ENCODE data around the gene PRIMA1. TPM values are rescaled to one million over a fixed set of nuclear protein-coding genes. Genes with fewer than 3 reads are reported as not detected.
A peak's percentile ranks its signal among the peaks of the same experiment; 100 is the strongest.

Gene PRIMA1
- total RNA-seq, 1 experiment from 2014 or later = not detected

DNA sequence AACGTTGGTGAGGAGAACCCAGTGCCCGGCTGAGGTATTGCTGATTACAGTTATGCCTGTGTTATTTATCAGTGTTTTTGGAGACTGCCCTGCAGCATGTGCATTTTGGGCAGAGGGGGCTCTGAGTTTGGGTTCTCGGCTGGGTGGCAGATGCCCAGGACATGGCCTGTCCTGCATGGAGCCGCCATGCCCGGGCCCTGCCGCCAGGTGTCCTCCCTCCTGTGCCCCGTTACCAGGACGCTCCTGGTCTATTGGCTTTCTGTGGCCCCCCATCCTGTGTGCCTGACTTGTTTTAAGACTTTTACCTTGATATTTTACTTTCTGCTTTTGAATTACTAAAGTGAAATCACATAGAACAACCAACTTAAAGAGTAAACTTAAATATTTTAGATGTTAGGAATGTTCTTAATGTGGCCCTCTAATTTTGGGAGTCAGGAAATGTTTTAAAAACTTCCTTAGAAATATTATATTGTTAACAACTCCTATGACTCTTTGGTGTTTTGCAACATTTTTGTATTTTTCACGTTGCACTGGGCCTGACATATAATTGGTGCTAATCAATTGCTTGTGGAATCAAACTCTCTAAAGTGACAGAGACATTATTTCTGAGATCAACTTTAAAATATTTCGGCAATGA, 51.8 kb downstream of the PRIMA1 start:
- H3K27me3 Mint-ChIP-seq (ENCODE audit: unreplicated experiment) = peaks cover 80% of the 10 kb centered on the region
- CTCF ChIA-PET = no interaction called here
- no TSS peak for BruUV-seq (replicated peaks)
- no peak overlapping the region for H3K27ac Mint-ChIP-seq (ENCODE audit: unreplicated experiment)
- H3K4me3 Mint-ChIP-seq (ENCODE audit: low read depth, unreplicated experiment) = no peak overlapping the region
- H3K4me1 Mint-ChIP-seq (ENCODE audit: low read depth, unreplicated experiment) = no peaks in the 10 kb centered on the region
- peaks cover 3% of the 10 kb centered on the region for H3K36me3 Mint-ChIP-seq (ENCODE audit: insufficient read depth, unreplicated experiment)
- TF ChIP-seq, protein P1, sequence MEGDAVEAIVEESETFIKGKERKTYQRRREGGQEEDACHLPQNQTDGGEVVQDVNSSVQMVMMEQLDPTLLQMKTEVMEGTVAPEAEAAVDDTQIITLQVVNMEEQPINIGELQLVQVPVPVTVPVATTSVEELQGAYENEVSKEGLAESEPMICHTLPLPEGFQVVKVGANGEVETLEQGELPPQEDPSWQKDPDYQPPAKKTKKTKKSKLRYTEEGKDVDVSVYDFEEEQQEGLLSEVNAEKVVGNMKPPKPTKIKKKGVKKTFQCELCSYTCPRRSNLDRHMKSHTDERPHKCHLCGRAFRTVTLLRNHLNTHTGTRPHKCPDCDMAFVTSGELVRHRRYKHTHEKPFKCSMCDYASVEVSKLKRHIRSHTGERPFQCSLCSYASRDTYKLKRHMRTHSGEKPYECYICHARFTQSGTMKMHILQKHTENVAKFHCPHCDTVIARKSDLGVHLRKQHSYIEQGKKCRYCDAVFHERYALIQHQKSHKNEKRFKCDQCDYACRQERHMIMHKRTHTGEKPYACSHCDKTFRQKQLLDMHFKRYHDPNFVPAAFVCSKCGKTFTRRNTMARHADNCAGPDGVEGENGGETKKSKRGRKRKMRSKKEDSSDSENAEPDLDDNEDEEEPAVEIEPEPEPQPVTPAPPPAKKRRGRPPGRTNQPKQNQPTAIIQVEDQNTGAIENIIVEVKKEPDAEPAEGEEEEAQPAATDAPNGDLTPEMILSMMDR (IDR thresholded peaks at IDR 0.05; ENCODE audit: unreplicated experiment) = peak; percentile 22
- peak; percentile 49 for DNase-seq
- H3K9me3 Mint-ChIP-seq (ENCODE audit: low read depth, unreplicated experiment) = no peaks in the 10 kb centered on the region
- intact Hi-C loops (cut with micrococcal nuclease; ENCODE audit: unreplicated experiment) = loop anchor here (10.0 kb wide), 1 partner anchor 158 kb away; no protein-coding TSS in a partner anchor

DNA sequence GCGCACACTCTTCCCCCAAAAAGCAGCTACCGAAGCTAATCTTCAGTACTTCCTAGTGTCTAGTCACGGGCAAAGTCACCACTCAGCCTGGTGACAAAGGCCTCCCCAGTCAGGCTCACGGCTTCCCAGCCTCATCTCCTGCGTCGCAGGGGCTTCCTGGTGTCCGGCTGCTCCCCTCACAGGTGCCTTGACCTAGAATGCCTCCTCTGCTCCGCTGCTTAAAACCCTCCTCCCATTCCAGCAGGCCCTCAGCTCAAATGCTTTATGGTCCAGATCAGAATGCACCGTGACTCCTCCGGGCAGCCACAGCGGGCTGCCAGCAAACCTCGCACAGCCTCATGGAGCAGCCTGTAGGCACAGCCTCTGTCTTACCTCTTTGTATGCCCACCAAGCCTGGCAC, 53.1 kb downstream of the PRIMA1 start:
- Mint-ChIP-seq H3K4me1 (ENCODE audit: low read depth, unreplicated experiment) (no peaks in the 10 kb centered on the region), H3K27ac (ENCODE audit: unreplicated experiment) (no peak overlapping the region), H3K9me3 (ENCODE audit: low read depth, unreplicated experiment) (no peaks in the 10 kb centered on the region), H3K36me3 (ENCODE audit: insufficient read depth, unreplicated experiment) (peaks cover 3% of the 10 kb centered on the region), H3K4me3 (ENCODE audit: low read depth, unreplicated experiment) (no peak overlapping the region), H3K27me3 (ENCODE audit: unreplicated experiment) (peaks cover 81% of the 10 kb centered on the region)
- CTCF ChIA-PET = no interaction called here
- TF ChIP-seq, protein P1 (IDR thresholded peaks at IDR 0.05; ENCODE audit: unreplicated experiment) = no peak
- no peak for DNase-seq
- intact Hi-C loops (cut with micrococcal nuclease; ENCODE audit: unreplicated experiment) = loop anchor here (10.0 kb wide), 1 partner anchor 160 kb away; no protein-coding TSS in a partner anchor
- no TSS peak for BruUV-seq (replicated peaks)

DNA sequence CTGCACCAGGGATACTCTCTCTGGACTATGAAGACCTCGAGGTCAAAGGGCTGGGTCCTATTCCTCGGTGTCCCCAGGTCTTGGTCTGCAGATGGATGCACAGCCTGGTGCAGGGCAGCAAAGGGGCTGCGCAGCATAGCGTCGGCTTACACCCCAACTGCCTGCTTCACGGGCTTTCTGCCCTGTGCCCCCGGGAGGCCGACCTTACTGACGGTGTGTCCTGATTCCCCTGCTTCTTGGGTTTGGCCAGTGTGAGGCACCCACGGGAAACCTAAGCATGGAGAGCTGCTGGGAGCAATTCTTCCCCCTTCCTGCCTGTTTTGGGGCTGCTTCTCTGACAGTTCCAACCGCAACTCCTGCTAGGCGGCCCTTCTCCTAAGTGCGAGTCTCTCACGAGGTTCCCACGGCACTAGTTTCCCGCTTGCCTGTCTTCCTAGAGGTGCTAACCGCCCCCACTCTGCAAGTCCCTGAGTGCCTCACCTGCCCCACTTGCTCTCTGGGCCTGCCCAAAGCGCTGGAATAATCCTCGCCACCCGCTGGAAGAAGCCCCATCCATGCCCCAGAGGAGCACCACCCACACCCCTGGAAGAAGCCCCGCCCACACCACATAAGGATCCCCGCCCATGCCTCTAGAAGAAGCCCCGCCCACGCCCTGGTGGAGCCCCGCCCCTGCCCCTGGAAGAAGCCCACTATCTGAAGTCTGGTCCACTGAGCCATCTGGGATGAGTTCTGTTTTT, 54.0 kb downstream of the PRIMA1 start:
- no peaks in the 10 kb centered on the region for H3K9me3 Mint-ChIP-seq (ENCODE audit: low read depth, unreplicated experiment)

DNA sequence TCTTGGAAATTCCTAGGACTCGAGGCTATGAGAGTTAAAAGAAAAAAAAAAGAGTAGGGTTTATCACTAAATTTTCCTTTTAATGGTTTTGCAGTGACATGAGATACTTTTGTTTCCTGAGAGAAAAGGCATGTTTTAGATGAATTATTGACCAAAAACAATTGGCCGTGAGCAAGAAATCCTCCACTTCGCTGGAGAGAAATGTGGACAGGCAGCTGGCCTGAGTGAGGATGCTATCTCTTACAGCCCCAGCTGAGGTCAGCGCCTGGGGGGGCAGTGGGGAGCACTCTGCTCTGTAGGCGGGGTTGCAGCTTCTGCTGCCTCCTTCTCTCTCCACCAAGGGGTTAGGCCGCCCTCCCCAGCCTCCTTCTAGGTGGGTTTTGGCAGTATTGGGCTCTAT, 54.7 kb downstream of the PRIMA1 start:
- TF ChIP-seq, protein P1 (IDR thresholded peaks at IDR 0.05; ENCODE audit: unreplicated experiment) = no peak
- H3K27me3 Mint-ChIP-seq (ENCODE audit: unreplicated experiment) = peaks cover 83% of the 10 kb centered on the region
- H3K4me1 Mint-ChIP-seq (ENCODE audit: low read depth, unreplicated experiment) = no peaks in the 10 kb centered on the region
- no TSS peak for BruUV-seq (replicated peaks)
- H3K27ac Mint-ChIP-seq (ENCODE audit: unreplicated experiment) = no peak overlapping the region
- CTCF ChIA-PET = no interaction called here
- no peaks in the 10 kb centered on the region for H3K9me3 Mint-ChIP-seq (ENCODE audit: low read depth, unreplicated experiment)
- no peak for DNase-seq
- peaks cover 3% of the 10 kb centered on the region for H3K36me3 Mint-ChIP-seq (ENCODE audit: insufficient read depth, unreplicated experiment)
- H3K4me3 Mint-ChIP-seq (ENCODE audit: low read depth, unreplicated experiment) = no peak overlapping the region
- intact Hi-C loops (cut with micrococcal nuclease; ENCODE audit: unreplicated experiment) = loop anchor here (10.0 kb wide), 1 partner anchor 161 kb away; no protein-coding TSS in a partner anchor

More for the DNA sequence above, 54.0 kb downstream of the PRIMA1 start:
- Mint-ChIP-seq H3K4me3 (ENCODE audit: low read depth, unreplicated experiment) (no peak overlapping the region), H3K27ac (ENCODE audit: unreplicated experiment) (no peak overlapping the region), H3K27me3 (ENCODE audit: unreplicated experiment) (peaks cover 83% of the 10 kb centered on the region), H3K36me3 (ENCODE audit: insufficient read depth, unreplicated experiment) (peaks cover 3% of the 10 kb centered on the region), H3K4me1 (ENCODE audit: low read depth, unreplicated experiment) (no peaks in the 10 kb centered on the region)
- CTCF ChIA-PET = no interaction called here
- no peak for DNase-seq
- no TSS peak for BruUV-seq (replicated peaks)
- intact Hi-C loops (cut with micrococcal nuclease; ENCODE audit: unreplicated experiment) = loop anchor here (10.0 kb wide), 1 partner anchor 161 kb away; no protein-coding TSS in a partner anchor
- TF ChIP-seq, protein P1 (IDR thresholded peaks at IDR 0.05; ENCODE audit: unreplicated experiment) = no peak

Data from Calu3 (cell line).